ENCODE data around the gene GALNT2. TPM values are rescaled to one million over a fixed set of nuclear protein-coding genes. Genes with fewer than 3 reads are reported as not detected.

The GALNT2 gene
- total and polyA plus RNA-seq, 4 experiments from 2014 or later, result 11.5 to 20.9 (median 15.8) TPM

DNA sequence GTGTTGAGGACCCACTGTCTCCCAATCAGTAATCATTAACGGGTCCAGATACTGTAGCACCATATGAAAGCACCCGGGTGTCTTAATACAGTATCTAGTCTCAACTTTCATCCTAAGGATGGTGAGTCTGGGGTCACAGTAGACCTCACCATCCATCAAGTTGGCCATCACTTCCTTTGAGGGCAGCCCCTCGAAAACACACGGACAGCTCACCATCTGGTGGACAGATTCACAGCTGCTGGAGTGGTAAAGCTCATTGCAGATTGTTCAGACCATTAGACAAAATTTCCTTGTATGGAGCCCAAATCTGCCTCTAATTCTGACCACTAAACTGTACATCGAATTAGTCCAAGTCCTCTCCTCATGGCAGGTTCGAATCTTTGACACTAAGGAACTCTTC, 236.0 kb downstream of the GALNT2 start:
- no peak for DNase-seq
- peaks cover 0 to 3% (median 0%) of the 10 kb centered on the region in 8 donors for H3K9me3 Mint-ChIP-seq
- CTCF ChIA-PET (ENCODE audit: partially characterized antibody), result interaction anchor here (5.1 kb wide), 1 partner anchor 641 kb away, joined by 25 read pairs; no protein-coding TSS in a partner anchor

DNA sequence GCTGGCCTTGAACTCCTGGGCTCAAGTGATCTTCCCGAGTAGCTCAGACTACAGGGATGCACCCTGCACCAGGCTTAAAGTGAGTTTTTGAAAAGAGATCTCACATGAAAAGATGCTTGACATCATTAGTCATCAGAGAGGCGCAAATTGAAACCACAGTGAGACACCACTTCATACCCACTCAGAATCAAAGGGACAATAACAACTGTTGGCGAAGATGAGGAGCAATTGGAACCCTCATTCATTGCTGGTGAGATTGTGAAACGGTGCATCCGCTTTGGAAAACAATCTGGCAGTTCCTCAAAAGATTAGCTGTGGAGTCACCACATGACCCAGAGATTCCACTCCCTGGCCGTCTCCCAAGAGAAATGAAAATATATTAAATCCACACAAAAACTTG, 236.8 kb downstream of the GALNT2 start:
- no peaks in the 10 kb centered on the region for H3K9me3 ChIP-seq (ENCODE audit: control insufficient read depth in 1 of 2, low read length in 2 of 2)
- no peaks in the 10 kb centered on the region for H3K36me3 ChIP-seq (ENCODE audit: insufficient read depth, low read length)
- no peak overlapping the region for H3K27ac ChIP-seq (ENCODE audit: low read depth, low read length)
- ChIA-PET CTCF (ENCODE audit: partially characterized antibody) (interaction anchor here (5.1 kb wide), 1 partner anchor 642 kb away, joined by 25 read pairs; no protein-coding TSS in a partner anchor), POLR2A (ENCODE audit: partially characterized antibody) (no interaction called here)
- no peaks in the 10 kb centered on the region for H3K4me1 ChIP-seq (ENCODE audit: insufficient read depth, low read length)
- peaks cover 0 to 3% (median 0%) of the 10 kb centered on the region in 8 donors for H3K9me3 Mint-ChIP-seq
- no peaks in the 10 kb centered on the region for H3K36me3 Mint-ChIP-seq
- no peaks in the 10 kb centered on the region for H3K27me3 Mint-ChIP-seq
- DNase-seq, result no peak
- H3K4me3 Mint-ChIP-seq, result no peak overlapping the region
- H3K27me3 ChIP-seq (ENCODE audit: insufficient read depth, low read length), result no peaks in the 10 kb centered on the region
- intact Hi-C loops (cut with micrococcal nuclease), result no loop called here
- H3K27ac Mint-ChIP-seq, result no peak overlapping the region
- H3K4me3 ChIP-seq (ENCODE audit: low read length in 2 of 2), result no peak overlapping the region
- H3K4me1 Mint-ChIP-seq, result peaks cover 0 to 3% (median 0%) of the 10 kb centered on the region in 4 donors

More for the DNA sequence above, 236.0 kb downstream of the GALNT2 start:
- Histone ChIP-seq H3K4me3 (ENCODE audit: low read length in 2 of 2) (no peak overlapping the region), H3K4me1 (ENCODE audit: insufficient read depth, low read length) (no peaks in the 10 kb centered on the region), H3K36me3 (ENCODE audit: insufficient read depth, low read length) (no peaks in the 10 kb centered on the region), H3K9me3 (ENCODE audit: control insufficient read depth in 1 of 2, low read length in 2 of 2) (no peaks in the 10 kb centered on the region), H3K27me3 (ENCODE audit: insufficient read depth, low read length) (no peaks in the 10 kb centered on the region), H3K27ac (ENCODE audit: low read depth, low read length) (no peak overlapping the region)
- no peaks in the 10 kb centered on the region for H3K36me3 Mint-ChIP-seq
- POLR2A ChIA-PET (ENCODE audit: partially characterized antibody), result no interaction called here
- H3K27me3 Mint-ChIP-seq, result no peaks in the 10 kb centered on the region
- peaks cover 0 to 3% (median 0%) of the 10 kb centered on the region in 4 donors for H3K4me1 Mint-ChIP-seq
- no peak overlapping the region for H3K4me3 Mint-ChIP-seq
- H3K27ac Mint-ChIP-seq, result peak overlapping the region in 1 of 7 donors; percentile 51
- intact Hi-C loops (cut with micrococcal nuclease), result no loop called here

DNA sequence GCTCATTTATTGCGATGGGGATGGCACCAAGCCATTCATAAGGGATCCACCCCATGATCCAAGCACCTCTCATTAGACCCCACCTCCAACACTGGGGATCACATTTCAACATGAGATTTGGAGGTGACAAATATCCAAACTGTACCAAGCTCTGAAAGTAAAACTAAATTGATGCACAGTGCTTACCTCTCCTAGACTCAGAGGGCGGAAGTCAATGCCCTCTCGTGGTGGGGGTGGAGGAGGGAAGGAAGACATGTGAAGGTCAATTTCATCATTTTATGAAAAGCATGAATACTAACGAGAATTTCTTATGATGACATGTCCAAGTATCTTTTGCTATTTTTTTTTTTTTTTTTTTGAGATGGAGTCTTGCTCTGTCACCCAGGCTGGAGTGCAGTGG, 239.1 kb downstream of the GALNT2 start:
- Histone ChIP-seq H3K36me3 (ENCODE audit: insufficient read depth, low read length) (no peaks in the 10 kb centered on the region), H3K9me3 (ENCODE audit: control insufficient read depth in 1 of 2, low read length in 2 of 2) (no peaks in the 10 kb centered on the region), H3K4me1 (ENCODE audit: insufficient read depth, low read length) (peaks cover 3% of the 10 kb centered on the region), H3K27me3 (ENCODE audit: insufficient read depth, low read length) (no peaks in the 10 kb centered on the region), H3K27ac (ENCODE audit: low read depth, low read length) (no peak overlapping the region), H3K4me3 (ENCODE audit: low read length in 2 of 2) (no peak overlapping the region)
- Mint-ChIP-seq H3K27me3 (peaks cover 1 to 4% of the 10 kb centered on the region in 2 donors), H3K27ac (peak overlapping the region in 1 of 7 donors; percentile 16), H3K36me3 (no peaks in the 10 kb centered on the region), H3K4me3 (no peak overlapping the region), H3K4me1 (peaks cover 0 to 6% (median 1%) of the 10 kb centered on the region in 4 donors), H3K9me3 (no peaks in the 10 kb centered on the region)
- ChIA-PET CTCF (ENCODE audit: partially characterized antibody) (interaction anchor here (0.7 to 5.1 kb wide), 5 partner anchors 12 to 646 kb away, joined by 3 to 25 read pairs (median 3); no protein-coding TSS in a partner anchor), POLR2A (ENCODE audit: partially characterized antibody) (no interaction called here)
- DNase-seq, result no peak
- intact Hi-C loops (cut with micrococcal nuclease), result no loop called here

- no peak overlapping the region for H3K4me3 Mint-ChIP-seq
- no peak overlapping the region for H3K4me3 ChIP-seq (ENCODE audit: low read length in 2 of 2)
- no peaks in the 10 kb centered on the region for H3K27me3 ChIP-seq (ENCODE audit: insufficient read depth, low read length)
- H3K36me3 ChIP-seq (ENCODE audit: insufficient read depth, low read length), result no peaks in the 10 kb centered on the region
- H3K27me3 Mint-ChIP-seq, result peaks cover 4% of the 10 kb centered on the region in 2 donors
- ChIA-PET POLR2A (ENCODE audit: partially characterized antibody) (no interaction called here), CTCF (ENCODE audit: partially characterized antibody) (interaction anchor here (1.6 to 6.6 kb wide), 3 partner anchors 591 to 645 kb away, joined by 4 to 62 read pairs (median 25); no protein-coding TSS in a partner anchor)
- intact Hi-C loops (cut with micrococcal nuclease), result no loop called here
- peak overlapping the region in 2 of 7 donors; percentile 20 to 44 for H3K27ac Mint-ChIP-seq
- peaks cover 3% of the 10 kb centered on the region for H3K4me1 ChIP-seq (ENCODE audit: insufficient read depth, low read length)
- no peak for DNase-seq
- H3K36me3 Mint-ChIP-seq, result no peaks in the 10 kb centered on the region
- H3K27ac ChIP-seq (ENCODE audit: low read depth, low read length), result no peak overlapping the region
- no peaks in the 10 kb centered on the region for H3K9me3 ChIP-seq (ENCODE audit: control insufficient read depth in 1 of 2, low read length in 2 of 2)
- no peaks in the 10 kb centered on the region for H3K9me3 Mint-ChIP-seq
- H3K4me1 Mint-ChIP-seq, result peaks cover 0 to 6% (median 1%) of the 10 kb centered on the region in 4 donors
Measured at GRCh38 chr1:230307213-230307612, 240.2 kb downstream of the GALNT2 start.

DNA sequence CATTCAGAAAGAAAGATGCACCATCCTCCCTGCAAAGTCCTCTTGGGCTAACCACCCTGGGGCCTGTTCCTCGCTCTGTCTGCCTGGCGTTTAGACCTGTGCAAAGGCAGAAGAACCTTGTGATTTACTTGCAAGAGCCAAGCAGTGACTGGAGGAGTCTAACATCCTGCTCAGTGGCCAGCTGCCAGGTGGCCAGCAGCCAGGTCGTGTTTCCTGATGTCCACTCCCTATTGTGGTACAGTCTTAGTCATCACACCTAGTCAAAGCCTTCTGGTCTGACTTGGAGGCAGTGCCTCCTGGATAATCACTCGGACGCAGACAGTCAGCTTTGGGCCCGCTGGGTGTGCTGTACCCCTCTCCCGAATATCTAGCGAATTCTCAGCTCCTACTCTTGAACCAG, 241.0 kb downstream of the GALNT2 start:
- CTCF ChIA-PET (ENCODE audit: partially characterized antibody), result interaction anchor here (1.6 to 6.6 kb wide), 2 partner anchors 592 to 646 kb away, joined by 4 to 62 read pairs; no protein-coding TSS in a partner anchor
- intact Hi-C loops (cut with micrococcal nuclease), result no loop called here

DNA sequence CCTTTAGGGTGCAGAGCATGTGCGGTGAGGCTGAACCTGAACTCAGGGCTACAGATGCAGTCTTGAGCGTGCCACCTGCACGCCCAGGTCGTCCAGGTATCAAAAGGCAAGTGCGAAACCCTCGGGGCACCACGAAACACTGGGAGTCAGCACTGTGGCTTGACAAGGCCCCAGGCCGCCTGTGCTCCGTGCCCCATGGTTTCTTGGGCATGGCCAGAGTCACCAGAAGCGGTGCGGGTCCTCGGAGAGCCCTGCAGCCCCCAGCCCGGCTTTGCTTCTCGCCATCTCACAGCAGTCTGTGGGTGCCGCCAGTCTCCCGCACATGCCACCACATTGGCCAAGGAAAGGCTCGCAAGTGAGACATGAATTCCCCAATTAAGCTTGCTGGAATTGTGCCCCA, 241.8 kb downstream of the GALNT2 start:
- Mint-ChIP-seq H3K4me1 (peaks cover 0 to 6% (median 1%) of the 10 kb centered on the region in 4 donors), H3K4me3 (no peak overlapping the region)
- CTCF ChIA-PET (ENCODE audit: partially characterized antibody), result interaction anchor here (0.9 to 6.6 kb wide), 4 partner anchors 593 to 1644 kb away, joined by 3 to 62 read pairs (median 10); no protein-coding TSS in a partner anchor

More for the DNA sequence above, 241.0 kb downstream of the GALNT2 start:
- H3K36me3 ChIP-seq (ENCODE audit: insufficient read depth, low read length), result no peaks in the 10 kb centered on the region
- peaks cover 4 to 6% of the 10 kb centered on the region in 2 donors for H3K27me3 Mint-ChIP-seq
- no peaks in the 10 kb centered on the region for H3K27me3 ChIP-seq (ENCODE audit: insufficient read depth, low read length)
- H3K27ac ChIP-seq (ENCODE audit: low read depth, low read length), result no peak overlapping the region
- peaks cover 3% of the 10 kb centered on the region for H3K4me1 ChIP-seq (ENCODE audit: insufficient read depth, low read length)
- H3K36me3 Mint-ChIP-seq, result no peaks in the 10 kb centered on the region
- peaks cover 0 to 2% (median 0%) of the 10 kb centered on the region in 8 donors for H3K9me3 Mint-ChIP-seq
- H3K4me1 Mint-ChIP-seq, result peaks cover 0 to 6% (median 1%) of the 10 kb centered on the region in 4 donors
- H3K27ac Mint-ChIP-seq, result no peak overlapping the region
- POLR2A ChIA-PET (ENCODE audit: partially characterized antibody), result no interaction called here
- DNase-seq, result no peak
- H3K4me3 ChIP-seq (ENCODE audit: low read length in 2 of 2), result no peak overlapping the region
- no peaks in the 10 kb centered on the region for H3K9me3 ChIP-seq (ENCODE audit: control insufficient read depth in 1 of 2, low read length in 2 of 2)
- H3K4me3 Mint-ChIP-seq, result no peak overlapping the region

DNA sequence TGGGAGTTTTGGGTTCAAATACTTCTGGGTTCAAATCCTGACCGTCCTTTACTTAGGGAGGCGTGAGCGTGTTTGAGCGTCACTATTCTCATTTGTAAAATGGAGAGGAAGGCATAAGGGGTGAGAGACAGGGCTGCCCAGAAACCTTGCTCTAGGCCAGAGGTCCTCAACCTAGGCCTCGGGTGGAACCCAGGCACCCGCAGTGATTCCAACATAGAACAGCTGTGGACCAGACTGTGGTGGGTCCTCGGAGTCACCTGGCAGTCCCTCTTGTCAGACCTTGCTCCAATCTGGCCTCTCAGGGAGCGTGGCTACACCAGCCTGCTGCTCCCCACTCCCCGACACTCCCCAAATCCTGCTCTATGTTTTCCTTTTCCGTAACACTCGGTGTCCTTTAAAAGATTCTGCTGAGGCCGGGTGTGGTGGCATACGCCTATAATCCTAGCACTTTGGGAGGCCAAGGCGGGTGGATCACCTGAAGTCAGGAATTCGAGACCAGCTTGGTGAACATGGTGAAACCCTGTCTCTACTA, 242.7 kb downstream of the GALNT2 start:
- peaks cover 3% of the 10 kb centered on the region for H3K4me1 ChIP-seq (ENCODE audit: insufficient read depth, low read length)
- CTCF ChIA-PET (ENCODE audit: partially characterized antibody), result interaction anchor here (0.8 to 6.6 kb wide), 6 partner anchors 594 to 1645 kb away, joined by 3 to 62 read pairs (median 5); no protein-coding TSS in a partner anchor

More for the DNA sequence above, 241.8 kb downstream of the GALNT2 start:
- Histone ChIP-seq H3K4me3 (ENCODE audit: low read length in 2 of 2) (no peak overlapping the region), H3K36me3 (ENCODE audit: insufficient read depth, low read length) (no peaks in the 10 kb centered on the region), H3K4me1 (ENCODE audit: insufficient read depth, low read length) (peaks cover 3% of the 10 kb centered on the region), H3K9me3 (ENCODE audit: control insufficient read depth in 1 of 2, low read length in 2 of 2) (no peaks in the 10 kb centered on the region), H3K27me3 (ENCODE audit: insufficient read depth, low read length) (no peaks in the 10 kb centered on the region), H3K27ac (ENCODE audit: low read depth, low read length) (no peak overlapping the region)
- Mint-ChIP-seq H3K27ac (no peak overlapping the region), H3K9me3 (peaks cover 0 to 4% (median 0%) of the 10 kb centered on the region in 8 donors), H3K36me3 (no peaks in the 10 kb centered on the region), H3K27me3 (peaks cover 4 to 7% of the 10 kb centered on the region in 2 donors)
- POLR2A ChIA-PET (ENCODE audit: partially characterized antibody), result no interaction called here
- intact Hi-C loops (cut with micrococcal nuclease), result no loop called here
- no peak for DNase-seq

More for the DNA sequence above, 242.7 kb downstream of the GALNT2 start:
- Mint-ChIP-seq H3K27ac (no peak overlapping the region), H3K9me3 (peaks cover 0 to 4% (median 0%) of the 10 kb centered on the region in 8 donors), H3K36me3 (no peaks in the 10 kb centered on the region), H3K4me1 (peaks cover 0 to 6% (median 1%) of the 10 kb centered on the region in 4 donors), H3K4me3 (no peak overlapping the region), H3K27me3 (peaks cover 4 to 7% of the 10 kb centered on the region in 2 donors)
- DNase-seq, result no peak
- H3K27me3 ChIP-seq (ENCODE audit: insufficient read depth, low read length), result no peaks in the 10 kb centered on the region
- no peak overlapping the region for H3K27ac ChIP-seq (ENCODE audit: low read depth, low read length)
- H3K9me3 ChIP-seq (ENCODE audit: control insufficient read depth in 1 of 2, low read length in 2 of 2), result no peaks in the 10 kb centered on the region
- POLR2A ChIA-PET (ENCODE audit: partially characterized antibody), result no interaction called here
- intact Hi-C loops (cut with micrococcal nuclease), result loop anchor here (1.0 kb wide), 2 partner anchors 594 to 648 kb away; no protein-coding TSS in a partner anchor
- no peaks in the 10 kb centered on the region for H3K36me3 ChIP-seq (ENCODE audit: insufficient read depth, low read length)
- H3K4me3 ChIP-seq (ENCODE audit: low read length in 2 of 2), result no peak overlapping the region

Data from CD4-positive, alpha-beta memory T cell (primary cell).